ENCODE measurements around the gene TAB2.

TAB2 gene

DNA sequence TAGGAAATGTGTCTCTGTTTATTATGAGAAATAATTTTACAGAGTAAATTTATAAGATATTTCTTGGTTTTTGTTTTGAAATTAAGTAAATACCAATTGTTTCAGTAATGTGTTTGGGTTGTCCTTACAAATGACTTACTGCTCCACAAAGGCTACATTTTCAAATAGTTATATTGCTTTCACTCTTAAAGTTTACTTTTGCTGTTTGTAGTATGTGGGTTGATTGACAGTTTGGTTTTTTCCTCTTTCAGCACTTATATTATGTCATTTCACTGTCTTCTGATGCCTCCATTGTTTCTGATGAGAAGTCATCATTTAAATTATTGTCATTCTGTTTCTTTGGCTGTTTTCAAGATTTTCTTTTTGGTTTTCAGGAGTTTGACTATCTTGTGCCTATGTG lies 47.7 kb downstream of the TAB2 start:
- no peak for TF ChIP-seq CTCF (conservative IDR thresholded peaks at IDR 0.05; ENCODE audit: low read length)
- no peak overlapping the region for H3K4me3 ChIP-seq (ENCODE audit: low read length)
- DNase-seq (ENCODE audit: low read depth), result no peak

DNA sequence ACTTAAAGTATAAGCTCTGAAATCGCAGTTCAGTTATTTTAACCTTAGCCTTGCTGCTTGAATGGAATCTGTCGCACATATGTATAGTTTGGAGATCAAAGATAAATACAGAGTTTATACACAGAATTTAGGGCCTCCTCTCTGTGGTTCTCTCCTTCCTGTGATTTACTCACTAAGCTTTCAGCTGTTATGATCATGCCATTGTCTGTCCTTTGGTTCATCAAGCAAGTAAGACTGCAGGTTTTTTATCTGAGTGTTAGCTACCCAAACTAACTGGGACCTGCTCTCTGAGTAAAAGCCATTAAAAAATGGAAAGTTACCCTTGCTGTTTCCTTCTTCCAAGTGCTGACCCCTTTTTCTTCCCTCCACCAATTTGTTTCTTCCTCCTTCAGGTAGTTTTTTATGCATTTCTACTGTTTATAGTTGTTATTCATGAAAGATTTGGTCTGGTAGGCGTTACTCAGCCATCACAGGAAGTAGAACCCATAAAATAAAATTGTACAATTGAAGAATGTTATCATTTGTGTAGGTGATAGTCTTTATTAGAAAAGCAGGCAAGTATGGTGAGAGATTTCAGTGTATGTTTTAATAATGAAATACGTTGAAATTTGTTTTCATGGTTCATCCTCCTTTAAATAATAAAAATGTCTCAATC lies 48.9 kb downstream of the TAB2 start:
- TF ChIP-seq CTCF (conservative IDR thresholded peaks at IDR 0.05; ENCODE audit: low read length), result no peak
- DNase-seq (ENCODE audit: low read depth), result no peak

GRCh38 chr6:149368065-149368464 lies 50.6 kb downstream of the TAB2 start:
- no peak overlapping the region for H3K4me3 ChIP-seq (ENCODE audit: low read length)
- no peak for TF ChIP-seq CTCF (conservative IDR thresholded peaks at IDR 0.05; ENCODE audit: low read length)
- no peak for DNase-seq (ENCODE audit: low read depth)

More for the DNA sequence above, 48.9 kb downstream of the TAB2 start:
- H3K4me3 ChIP-seq (ENCODE audit: low read length), result no peak overlapping the region

GRCh38 chr6:149371154-149371553 lies 53.6 kb downstream of the TAB2 start:
- TF ChIP-seq CTCF (conservative IDR thresholded peaks at IDR 0.05; ENCODE audit: low read length), result no peak
- no peak overlapping the region for H3K4me3 ChIP-seq (ENCODE audit: low read length)
- DNase-seq (ENCODE audit: low read depth), result no peak

- TF ChIP-seq CTCF (conservative IDR thresholded peaks at IDR 0.05; ENCODE audit: low read length), result no peak
- H3K4me3 ChIP-seq (ENCODE audit: low read length), result no peak overlapping the region
- no peak for DNase-seq (ENCODE audit: low read depth)
These were observed 54.5 kb downstream of the TAB2 start for GRCh38 chr6:149372062-149372461.

GRCh38 chr6:149373511-149373910 lies 56.0 kb downstream of the TAB2 start:
- no peak for TF ChIP-seq CTCF (conservative IDR thresholded peaks at IDR 0.05; ENCODE audit: low read length)
- DNase-seq (ENCODE audit: low read depth), result no peak
- no peak overlapping the region for H3K4me3 ChIP-seq (ENCODE audit: low read length)

GRCh38 chr6:149379977-149380376 lies 62.5 kb downstream of the TAB2 start:
- TF ChIP-seq CTCF (conservative IDR thresholded peaks at IDR 0.05; ENCODE audit: low read length), result no peak
- no peak overlapping the region for H3K4me3 ChIP-seq (ENCODE audit: low read length)
- no peak for DNase-seq (ENCODE audit: low read depth)

All from AG10803 (cell line).